ENCODE data around the gene PRR19. TPM values are rescaled to one million over a fixed set of nuclear protein-coding genes. Genes with fewer than 3 reads are reported as not detected.
"Not testable (repeated sequence)": the region's sequence is repeated elsewhere in the genome, so short reads cannot be mapped to it uniquely, and the experiment has no call there.

Gene PRR19
- total RNA-seq, 1 experiment from 2014 or later = 3.2 TPM

DNA sequence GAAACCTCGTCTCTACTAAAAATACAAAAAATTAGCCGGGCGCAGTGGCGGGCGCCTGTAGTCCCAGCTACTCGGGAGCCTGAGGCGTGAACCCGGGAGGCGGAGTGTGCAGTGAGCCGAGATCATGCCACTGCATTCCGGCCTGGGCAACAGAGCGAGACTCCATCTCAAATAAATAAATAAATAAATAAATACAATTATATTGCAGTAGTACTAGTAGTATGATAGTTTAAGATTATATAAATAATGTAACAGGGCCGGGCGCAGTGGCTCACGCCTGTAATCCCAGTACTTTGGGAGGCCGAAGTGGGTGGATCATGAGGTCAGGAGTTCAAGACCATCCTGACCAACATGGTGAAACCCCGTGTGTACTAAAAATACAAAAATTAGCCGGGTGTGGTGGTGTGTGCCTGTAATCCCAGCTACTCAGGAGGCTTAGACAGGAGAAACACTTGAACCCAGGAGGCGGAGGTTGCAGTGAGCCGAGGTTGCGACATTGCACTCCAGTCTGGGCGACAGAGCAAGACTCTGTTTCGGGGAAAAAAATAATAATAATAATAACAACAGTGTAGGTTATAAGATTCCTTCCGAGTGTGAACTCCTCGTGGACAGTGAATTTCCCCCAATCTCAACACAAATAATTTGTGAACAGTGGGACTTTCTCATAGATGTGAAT is 34.9 kb upstream of the PRR19 start:
- not testable (repeated sequence) for H3K9me3 ChIP-seq (ENCODE audit: control insufficient read depth, low read depth, low read length); H3K56ac ChIP-seq (ENCODE audit: insufficient read length, low read depth, low read length); H2BK15ac ChIP-seq (ENCODE audit: low read depth, low read length); H2BK12ac ChIP-seq (ENCODE audit: insufficient read length, low read depth, low read length); H3K23me2 ChIP-seq (ENCODE audit: insufficient read length, low read depth, low read length, poor library complexity, severe bottlenecking); H4K5ac ChIP-seq (ENCODE audit: insufficient read length, low read depth, low read length); H3K27ac Mint-ChIP-seq; H4K20me1 ChIP-seq (ENCODE audit: control insufficient read depth, insufficient read depth, insufficient read length); H3K4me1 ChIP-seq (ENCODE audit: insufficient read depth, low read length); H3K27ac ChIP-seq (ENCODE audit: insufficient read length, low read depth, low read length); H3K27me3 ChIP-seq (ENCODE audit: insufficient read depth, low read length); H3K79me2 ChIP-seq (ENCODE audit: insufficient read depth, low read length); H3K4ac ChIP-seq (ENCODE audit: low read depth, low read length); H3K79me1 ChIP-seq (ENCODE audit: insufficient read depth, low read depth, low read length, poor library complexity, severe bottlenecking); H3K14ac ChIP-seq (ENCODE audit: insufficient read depth, low read length); H2BK5ac ChIP-seq (ENCODE audit: insufficient read length, low read length); DNase-seq; H4K8ac ChIP-seq (replicated peaks; ENCODE audit: insufficient read length, low read depth, low read length); H3K9me3 Mint-ChIP-seq; H4K91ac ChIP-seq (ENCODE audit: insufficient read length, low read depth, low read length); H3K23ac ChIP-seq (ENCODE audit: insufficient read length, low read depth, low read length); H3K36me3 Mint-ChIP-seq (ENCODE audit: insufficient read depth in 1 of 3, low read depth in 3 of 3); H3T11ph ChIP-seq (ENCODE audit: low read length); H3K9ac ChIP-seq (ENCODE audit: extremely low read depth, insufficient read length, low read length); H2AK5ac ChIP-seq (ENCODE audit: insufficient read length, low read length); H3K18ac ChIP-seq (ENCODE audit: insufficient read length, low read depth, low read length); H2AFZ ChIP-seq (ENCODE audit: low read length); H2BK120ac ChIP-seq (ENCODE audit: low read depth, low read length, poor library complexity, severe bottlenecking); H2BK20ac ChIP-seq (ENCODE audit: low read depth, low read length, poor library complexity, severe bottlenecking)
- H3K4me2 ChIP-seq (ENCODE audit: insufficient read depth, insufficient read length, low read length) = peak overlapping the region; percentile 94
- Mint-ChIP-seq H3K4me3 (0 out of 5 replicates have a peak overlapping the region, but pooled peaks of 1 of the 2 experiments have one; percentile 23), H3K27me3 (ENCODE audit: low read depth) (peaks cover 12% of the 10 kb centered on the region), H3K4me1 (peaks cover 20 to 25% of the 10 kb centered on the region in 2 experiments)
- no CpG with 5 or more reads among the region's 25 CpGs for WGBS (ENCODE audit: extremely low coverage, insufficient read length, low lambda C conversion rate)
